Smooth muscle cell (in vitro differentiated cells): ENCODE data around the gene IL1RAPL1. TPM values are rescaled to one million over a fixed set of nuclear protein-coding genes. Genes with fewer than 3 reads are reported as not detected.

Source experiments
- DNase-seq: peaks from one replicate; lab custom pipeline; 2025; ENCODE audit not compliant: unreplicated experiment; lab: John Stamatoyannopoulos, UW
- H2AFZ ChIP-seq: fragments of 200-600 bp; sonication (generic); 2 replicates; pipeline ENCODE4 v1.6.0; 2016; ENCODE audit warnings: antibody characterized with exemption, low read depth, mild to moderate bottlenecking
- H3F3A ChIP-seq: fragments of 200-600 bp; sonication (generic); 2 replicates; pipeline ENCODE4 v1.6.0; 2017; ENCODE audit warnings: antibody characterized with exemption, low read depth
- H3K27ac ChIP-seq: fragments of 200-600 bp; sonication (generic); 2 replicates; pipeline ENCODE4 v1.5.1; 2016; ENCODE audit warnings: low read depth, mild to moderate bottlenecking
- H3K27me3 ChIP-seq: fragments of 200-600 bp; sonication (generic); 2 replicates; pipeline ENCODE4 v1.6.1; 2016; ENCODE audit warnings: low read depth, mild to moderate bottlenecking
- H3K36me3 ChIP-seq: fragments of 200-600 bp; sonication (generic); 2 replicates; pipeline ENCODE4 v1.5.1; 2016; ENCODE audit warnings: low read depth
- H3K4me1 ChIP-seq: fragments of 200-600 bp; sonication (generic); 2 replicates; pipeline ENCODE4 v1.5.1; 2016; ENCODE audit warnings: low read depth
- H3K4me2 ChIP-seq: fragments of 200-600 bp; sonication (generic); 2 replicates; pipeline ENCODE4 v1.6.0; 2016; ENCODE audit warnings: mild to moderate bottlenecking
- H3K4me3 ChIP-seq: fragments of 200-600 bp; sonication (generic); 2 replicates; pipeline ENCODE4 v1.5.1; 2016; ENCODE audit warnings: mild to moderate bottlenecking
- H3K79me2 ChIP-seq: fragments of 200-600 bp; sonication (generic); 2 replicates; pipeline ENCODE4 v1.6.0; 2016; ENCODE audit warnings: low read depth, mild to moderate bottlenecking
- H3K9ac ChIP-seq: fragments of 200-600 bp; sonication (generic); 2 replicates; pipeline ENCODE4 v1.6.0; 2016; ENCODE audit warnings: low read depth
- H3K9me3 ChIP-seq: fragments of 200-600 bp; sonication (generic); replicated peaks from 2 replicates; pipeline ENCODE4 v1.5.1; 2016; ENCODE audit warnings: low read depth
- H4K20me1 ChIP-seq: fragments of 200-600 bp; sonication (generic); 2 replicates; pipeline ENCODE4 v1.6.0; 2016; ENCODE audit warnings: low read depth
- WGBS: methylation state at CpG from one replicate; pipeline ENCODE4 v1.1.7; 2016; ENCODE audit warnings: low lambda C conversion rate; 5-methylcytosine and 5-hydroxymethylcytosine counted together
- polyA plus RNA-seq: library from polyadenylated mRNA; unstranded; fragments of >200 nt; fragmentation: Nextera tagmentation; extraction: Ambion mirVana; gene quantifications from 2 replicates; pipeline ENCODE4 v1.2.1, GENCODE V29; 2016
- total RNA-seq: library from RNA; depleted of rRNA; stranded (reverse); fragments of >200 nt; gene quantifications from 2 replicates; pipeline ENCODE4 v1.2.3, GENCODE V29; 2014
- TF ChIP-seq, protein P1 (sequence below): fragments of 200-600 bp; sonication (generic); IDR thresholded peaks from 2 replicates; pipeline ENCODE4 v1.5.1; 2017; ENCODE audit warnings: borderline replicate concordance, mild to moderate bottlenecking, antibody characterized with exemption; ENCODE audit not compliant: insufficient read depth, poor library complexity, severe bottlenecking

IL1RAPL1 gene
- total and polyA plus RNA-seq, 2 experiments from 2014 or later: 0.04 TPM; not detected in 1

DNA sequence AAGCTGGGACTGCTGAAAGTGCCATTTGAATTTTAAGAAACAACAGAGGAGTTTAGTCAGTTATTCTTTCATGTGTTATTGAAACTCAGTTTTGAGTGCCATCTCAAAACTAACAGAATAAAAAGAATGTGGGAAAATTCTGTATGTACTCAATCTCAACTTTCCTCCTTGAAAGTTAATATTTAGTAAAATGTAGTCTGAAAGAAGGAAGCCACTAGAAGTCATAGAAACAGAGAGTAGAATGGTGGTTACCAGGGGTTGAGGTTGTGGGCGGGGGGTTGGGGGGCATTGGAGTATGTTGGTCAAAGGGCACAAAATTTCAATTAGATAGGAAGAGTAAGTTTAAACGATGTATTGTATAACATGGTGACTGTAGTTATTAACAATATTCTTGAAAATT lies 999.9 kb downstream of the IL1RAPL1 start:
- no peaks in the 10 kb centered on the region for H3F3A ChIP-seq
- no peaks in the 10 kb centered on the region for H4K20me1 ChIP-seq
- TF ChIP-seq, protein P1, sequence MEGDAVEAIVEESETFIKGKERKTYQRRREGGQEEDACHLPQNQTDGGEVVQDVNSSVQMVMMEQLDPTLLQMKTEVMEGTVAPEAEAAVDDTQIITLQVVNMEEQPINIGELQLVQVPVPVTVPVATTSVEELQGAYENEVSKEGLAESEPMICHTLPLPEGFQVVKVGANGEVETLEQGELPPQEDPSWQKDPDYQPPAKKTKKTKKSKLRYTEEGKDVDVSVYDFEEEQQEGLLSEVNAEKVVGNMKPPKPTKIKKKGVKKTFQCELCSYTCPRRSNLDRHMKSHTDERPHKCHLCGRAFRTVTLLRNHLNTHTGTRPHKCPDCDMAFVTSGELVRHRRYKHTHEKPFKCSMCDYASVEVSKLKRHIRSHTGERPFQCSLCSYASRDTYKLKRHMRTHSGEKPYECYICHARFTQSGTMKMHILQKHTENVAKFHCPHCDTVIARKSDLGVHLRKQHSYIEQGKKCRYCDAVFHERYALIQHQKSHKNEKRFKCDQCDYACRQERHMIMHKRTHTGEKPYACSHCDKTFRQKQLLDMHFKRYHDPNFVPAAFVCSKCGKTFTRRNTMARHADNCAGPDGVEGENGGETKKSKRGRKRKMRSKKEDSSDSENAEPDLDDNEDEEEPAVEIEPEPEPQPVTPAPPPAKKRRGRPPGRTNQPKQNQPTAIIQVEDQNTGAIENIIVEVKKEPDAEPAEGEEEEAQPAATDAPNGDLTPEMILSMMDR: no peak
- no peaks in the 10 kb centered on the region for H3K79me2 ChIP-seq
- DNase-seq: no peak
- H3K4me2 ChIP-seq: no peak overlapping the region
- no peaks in the 10 kb centered on the region for H3K9me3 ChIP-seq
- 70% methylated on average over 2 of the region's 2 CpGs for WGBS
- H3K9ac ChIP-seq: no peak overlapping the region
- H3K27ac ChIP-seq: no peak overlapping the region
- no peaks in the 10 kb centered on the region for H3K27me3 ChIP-seq
- no peak overlapping the region for H2AFZ ChIP-seq
- no peak overlapping the region for H3K4me3 ChIP-seq
- H3K36me3 ChIP-seq: no peaks in the 10 kb centered on the region
- no peaks in the 10 kb centered on the region for H3K4me1 ChIP-seq

DNA sequence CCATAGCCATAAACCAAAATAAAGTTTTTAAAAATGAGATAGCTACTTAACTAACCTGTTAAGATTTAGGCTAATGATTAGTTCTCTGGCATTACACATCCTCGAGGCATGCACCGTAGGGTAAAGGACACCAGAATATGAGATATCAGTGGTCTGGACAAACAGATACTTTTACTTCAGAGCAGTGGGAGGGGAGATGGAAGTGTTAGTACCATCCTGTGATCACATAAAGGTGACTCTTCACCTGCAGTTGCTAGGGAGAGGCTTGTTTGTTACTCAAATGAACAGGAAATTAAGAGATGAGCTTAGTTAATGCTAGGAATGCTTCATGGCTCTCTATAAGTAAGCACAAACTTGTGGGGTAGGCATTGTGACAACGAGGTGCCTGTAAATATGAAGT lies 1003.7 kb downstream of the IL1RAPL1 start:
- Histone ChIP-seq H3K4me3 (no peak overlapping the region), H3K27me3 (no peaks in the 10 kb centered on the region), H3K4me2 (no peak overlapping the region), H3K9me3 (no peaks in the 10 kb centered on the region), H3K9ac (no peak overlapping the region), H2AFZ (no peak overlapping the region), H3K79me2 (no peaks in the 10 kb centered on the region), H3K4me1 (no peaks in the 10 kb centered on the region), H3K36me3 (no peaks in the 10 kb centered on the region), H4K20me1 (no peaks in the 10 kb centered on the region), H3F3A (no peaks in the 10 kb centered on the region), H3K27ac (no peak overlapping the region)
- 69% methylated on average over 3 of the region's 3 CpGs for WGBS
- TF ChIP-seq, protein P1: no peak
- DNase-seq: no peak

DNA sequence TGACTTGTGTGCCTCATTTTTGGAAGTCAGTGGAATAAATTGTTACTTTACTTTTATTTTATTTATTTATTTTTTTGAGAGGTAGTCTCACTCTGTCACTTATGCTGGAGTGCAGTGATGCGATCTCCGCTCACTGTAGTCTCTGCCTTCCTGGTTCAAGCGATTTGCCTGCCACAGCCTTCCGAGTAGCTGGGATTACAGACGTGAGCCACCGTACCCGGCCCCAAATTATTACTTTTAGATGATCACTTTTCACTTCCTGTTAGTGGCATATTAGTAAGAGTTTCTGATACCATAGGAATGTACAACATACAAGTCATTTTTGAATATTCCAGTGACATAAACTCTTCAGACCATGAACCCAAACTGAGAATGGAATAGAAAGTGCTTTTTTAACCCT lies 1017.1 kb downstream of the IL1RAPL1 start:
- H4K20me1 ChIP-seq: no peaks in the 10 kb centered on the region
- no peaks in the 10 kb centered on the region for H3K36me3 ChIP-seq
- DNase-seq: no peak
- no peaks in the 10 kb centered on the region for H3K9me3 ChIP-seq
- H3K4me1 ChIP-seq: no peaks in the 10 kb centered on the region
- no peak overlapping the region for H2AFZ ChIP-seq
- H3K4me3 ChIP-seq: no peak overlapping the region
- no peaks in the 10 kb centered on the region for H3K79me2 ChIP-seq
- no peaks in the 10 kb centered on the region for H3F3A ChIP-seq
- H3K4me2 ChIP-seq: no peak overlapping the region
- no peaks in the 10 kb centered on the region for H3K27me3 ChIP-seq
- WGBS: 81% methylated on average over 7 of the region's 7 CpGs
- no peak overlapping the region for H3K27ac ChIP-seq
- no peak overlapping the region for H3K9ac ChIP-seq
- TF ChIP-seq, protein P1: no peak

DNA sequence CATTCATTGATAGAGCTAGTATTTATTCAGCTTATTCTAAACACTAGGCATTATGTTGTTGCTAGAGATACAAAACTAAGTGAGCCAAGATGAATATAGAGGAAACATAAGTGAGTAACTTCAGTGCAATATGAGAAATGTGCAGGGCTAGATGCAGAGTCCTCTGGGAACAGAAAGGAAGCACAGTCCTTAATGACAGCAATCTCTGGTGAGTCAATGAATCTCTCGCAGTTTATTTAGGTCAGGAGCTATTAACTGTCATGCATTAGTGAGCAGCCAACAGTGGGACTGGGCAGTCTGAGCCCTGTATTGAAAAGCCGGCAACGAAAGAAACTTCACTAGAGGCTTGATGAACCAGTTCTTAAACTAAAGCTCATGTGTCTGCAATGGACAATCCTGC lies 1030.0 kb downstream of the IL1RAPL1 start:
- Histone ChIP-seq H3K9ac (no peak overlapping the region), H3F3A (no peaks in the 10 kb centered on the region), H3K36me3 (no peaks in the 10 kb centered on the region), H3K4me1 (no peaks in the 10 kb centered on the region), H3K4me2 (no peak overlapping the region), H3K79me2 (no peaks in the 10 kb centered on the region), H3K9me3 (no peaks in the 10 kb centered on the region), H3K27me3 (no peaks in the 10 kb centered on the region), H3K27ac (no peak overlapping the region), H2AFZ (no peak overlapping the region), H4K20me1 (no peaks in the 10 kb centered on the region), H3K4me3 (no peak overlapping the region)
- DNase-seq: no peak
- TF ChIP-seq, protein P1: no peak
- 73% methylated on average over 3 of the region's 3 CpGs for WGBS
